GM12878 (cell line): ENCODE results near the gene SSX2IP. TPM values are rescaled to one million over a fixed set of nuclear protein-coding genes. Genes with fewer than 3 reads are reported as not detected.

ENCODE experiments used
- ATAC-seq: fragments of 200-7000 bp; cut with Tn5 transposase; 3 replicates; pipeline ENCODE4 v1.9.1; 2020; ENCODE audit warnings: mild to moderate bottlenecking, moderate library complexity
- BruUV-seq: library from RNA; stranded (reverse); fragments of 400-500 nt; replicated peaks from 2 replicates; lab custom pipeline; 2021; lab: Mats Ljungman, UMichigan
- CTCF ChIA-PET: fragments of 300-600 bp; sonication (Branson Sonifier 250); formaldehyde crosslinking; extraction: SDS; loops from one replicate; lab custom pipeline; 2021; ENCODE audit warnings: inconsistent platforms; lab: Yijun Ruan, JAX
- POLR2A ChIA-PET: fragments of 350-600 bp; formaldehyde crosslinking; extraction: SDS; loops from one replicate; lab custom pipeline; 2021; ENCODE audit warnings: inconsistent platforms; lab: Charles Lee
- RAD21 ChIA-PET: fragments of 300-600 bp; sonication (Branson Sonifier 250); formaldehyde crosslinking; loops from one replicate; lab custom pipeline; 2023; ENCODE audit warnings: antibody characterized with exemption; ENCODE audit not compliant: unreplicated experiment; lab: Charles Lee
- SMC1A ChIA-PET: fragments of 300-600 bp; sonication (Branson Sonifier 250); formaldehyde crosslinking; loops from one replicate; lab custom pipeline; 2023; ENCODE audit not compliant: unreplicated experiment, uncharacterized antibody; lab: Charles Lee
- DNase-seq: peaks from one replicate; pipeline ENCODE4 v3.0.0-alpha.2; 2011; ENCODE audit warnings: low read depth, low spot score
- FAIRE-seq: peaks from 3 replicates; lab custom pipeline; 2011; peaks lifted over from hg19 to GRCh38; lab: Jason Lieb, UNC
- H2AFZ ChIP-seq: 2 replicates; pipeline ENCODE4 v1.6.0; 2011; ENCODE audit warnings: low read depth, low read length, control low read depth; ENCODE audit not compliant: control insufficient read depth
- H3K27ac ChIP-seq: 2 replicates; pipeline ENCODE4 v1.5.1; 2011; ENCODE audit warnings: control low read depth; ENCODE audit not compliant: control insufficient read depth, insufficient read depth
- H3K27me3 ChIP-seq, 2 experiments: replicated peaks in 1 of 2; 2 replicates each; pipeline versions ENCODE4 v1.6.0 to v1.6.1; 2011; ENCODE audit warnings: low read length in 1 of 2; ENCODE audit not compliant: control insufficient read depth in 2 of 2, insufficient read depth in 2 of 2
- H3K36me3 ChIP-seq, 2 experiments: 2 replicates each; pipeline ENCODE4 v1.5.1; 2011; ENCODE audit warnings: low read length in 1 of 2; ENCODE audit not compliant: control insufficient read depth in 2 of 2, insufficient read depth in 2 of 2
- H3K4me1 ChIP-seq: 2 replicates; pipeline ENCODE4 v1.6.1; 2011; ENCODE audit warnings: mild to moderate bottlenecking, low read length, moderate library complexity, mixed read lengths; ENCODE audit not compliant: control insufficient read depth, insufficient read depth
- H3K4me2 ChIP-seq: 2 replicates; pipeline ENCODE4 v1.6.0; 2011; ENCODE audit warnings: control low read depth; ENCODE audit not compliant: control insufficient read depth, insufficient read depth
- H3K4me3 ChIP-seq: fragments of 200-600 bp; sonication (generic); 2 replicates; pipeline ENCODE4 v1.5.1; 2016
- H3K79me2 ChIP-seq: 2 replicates; pipeline ENCODE4 v1.6.0; 2011; ENCODE audit warnings: low read length; ENCODE audit not compliant: control insufficient read depth, insufficient read depth
- H3K9ac ChIP-seq: 2 replicates; pipeline ENCODE4 v1.8.0; 2011; ENCODE audit warnings: low read length, control low read depth, mixed read lengths; ENCODE audit not compliant: control insufficient read depth, insufficient read depth
- H3K9me3 ChIP-seq: replicated peaks from 3 replicates; pipeline ENCODE4 v1.5.1; 2011; ENCODE audit warnings: mild to moderate bottlenecking, low read length; ENCODE audit not compliant: control insufficient read depth, insufficient read depth
- H4K20me1 ChIP-seq: 2 replicates; pipeline ENCODE4 v1.6.0; 2011; ENCODE audit not compliant: control insufficient read depth, insufficient read depth
- HDGF ChIP-seq: fragments of 450-650 bp; IDR thresholded peaks from 2 replicates; pipeline ENCODE4 v1.6.1; 2016; ENCODE audit warnings: antibody characterized with exemption
- MXI1 ChIP-seq: fragments of 150-350 bp; IDR thresholded peaks from 2 replicates; pipeline ENCODE4 v1.6.1; 2011; ENCODE audit warnings: low read depth, mild to moderate bottlenecking, inconsistent platforms, low read length, improper control_type of control experiment
- REST ChIP-seq: IDR thresholded peaks from 2 replicates; pipeline ENCODE4 v1.6.1; 2012; ENCODE audit warnings: mild to moderate bottlenecking, low read depth, low read length
- SIX5 ChIP-seq: IDR thresholded peaks from 2 replicates; pipeline ENCODE4 v1.6.1; 2011; ENCODE audit warnings: mild to moderate bottlenecking, low read depth, low read length, moderate library complexity; ENCODE audit not compliant: severe bottlenecking
- ZNF592 ChIP-seq: fragments of 450-650 bp; IDR thresholded peaks from 2 replicates; pipeline ENCODE4 v1.6.1; 2017; ENCODE audit warnings: mild to moderate bottlenecking, moderate library complexity
- WGBS: methylation state at CpG from one replicate; pipeline ENCODE4 v1.1.6; 2016; ENCODE audit warnings: low lambda C conversion rate; ENCODE audit not compliant: insufficient replicate concordance, insufficient coverage; ENCODE audit errors: missing lambda C conversion rate; 5-methylcytosine and 5-hydroxymethylcytosine counted together
- in situ Hi-C: fragments of 300-500 bp; cut with MboI; formaldehyde crosslinking; loops from 9 replicates; pipeline ENCODE4 v1.14.3; 2018; ENCODE audit warnings: mixed read lengths
- intact Hi-C: fragments of 100-400 bp; cut with micrococcal nuclease; formaldehyde crosslinking; loops from one replicate; pipeline ENCODE4 v1.14.2; 2022; ENCODE audit not compliant: unreplicated experiment
- polyA plus RNA-seq, 11 experiments: library from polyadenylated mRNA; depleted of rRNA in 4 of 11; unstranded in 6 of 11; stranded (reverse) in 5 of 11; fragments of >200 nt; fragmentation: Nextera tagmentation in 4 of 11; fragmentation: Illumina TruSeq in 1 of 11; extraction: Ambion mirVana in 4 of 11; extraction: Trizol in 1 of 11; gene quantifications; 1 replicate in 1 of 11; 2 replicates in 10 of 11; pipeline versions ENCODE4 v1.2.1 to v1.2.3, GENCODE V29; 2011 to 2016; ENCODE audit warnings: inconsistent platforms in 2 of 11, missing spikeins in 2 of 11, low read depth in 1 of 11
- total RNA-seq, 4 experiments: library from RNA; depleted of rRNA in 3 of 4; stranded (reverse); fragments of >200 nt in 3 of 4; fragmentation: Illumina TruSeq in 1 of 4; extraction: Trizol in 1 of 4; gene quantifications; 2 replicates each; pipeline versions ENCODE4 v1.2.1 to v1.2.3, GENCODE V29; 2013 to 2021

Gene SSX2IP
- total and polyA plus RNA-seq, 10 of the 15 experiments (the other 5 are each of a cell fraction or from before 2014, with no cell fraction given) = 3.3 to 14.0 (median 10.4) TPM

GRCh38 chr1:84698151-84699110, 8.2 kb upstream of the SSX2IP start (continued):
- TF ChIP-seq ZNF592 (no peak), SIX5 (no peak), HDGF (no peak), MXI1 (no peak)
- TF ChIP-seq, all 136 proteins: peak for 0

- in situ Hi-C loops = no loop called here
- no peaks in the 10 kb centered on the region for H3K36me3 ChIP-seq
- SMC1A ChIA-PET = interaction anchor here (0.6 to 2.1 kb wide), 15 partner anchors 9 to 78 kb away, joined by 3 to 21 read pairs (median 3); no protein-coding TSS in a partner anchor
- H3K4me2 ChIP-seq = no peak overlapping the region
- no peaks in the 10 kb centered on the region for H3K27me3 ChIP-seq
- intact Hi-C loops = no loop called here
- WGBS = 89% methylated on average over 1 of the region's 1 CpG
- H4K20me1 ChIP-seq = no peaks in the 10 kb centered on the region
- FAIRE-seq = no peak
- CTCF ChIA-PET = interaction anchor here (0.8 to 2.1 kb wide), 4 partner anchors 10 to 28 kb away, joined by 4 to 6 read pairs (median 4); no protein-coding TSS in a partner anchor
- POLR2A ChIA-PET = interaction anchor here (1.2 to 3.1 kb wide), 3 partner anchors 10 to 26 kb away, joined by 3 to 32 read pairs (median 5); no protein-coding TSS in a partner anchor
- H3K4me1 ChIP-seq = peaks cover 10% of the 10 kb centered on the region; the same call in 1 of the 2 replicates
- H3K9ac ChIP-seq = no peak overlapping the region
- peaks cover 6% of the 10 kb centered on the region for H3K79me2 ChIP-seq
- H3K9me3 ChIP-seq = no peaks in the 10 kb centered on the region
- no TSS peak for BruUV-seq
- no peak overlapping the region for H3K27ac ChIP-seq
- RAD21 ChIA-PET = interaction anchor here (1.2 to 2.1 kb wide), 3 partner anchors 12 to 188 kb away, joined by 3 to 7 read pairs (median 6); no protein-coding TSS in a partner anchor
- no peak for DNase-seq
- no peak for ATAC-seq
- H2AFZ ChIP-seq = no peak overlapping the region
- no peak overlapping the region for H3K4me3 ChIP-seq
- TF ChIP-seq REST = no peak
Observed at GRCh38 chr1:84693785-84694184, 3.5 kb upstream of the SSX2IP start.
